ENCODE measurements around the gene TMEM201. TPM values are rescaled to one million over a fixed set of nuclear protein-coding genes. Genes with fewer than 3 reads are reported as not detected.

Gene TMEM201
- total RNA-seq, 3 donors from 2014 or later (not counting 1 experiment from before 2014, with no cell fraction given), result 7.3 to 10.2 (median 8.8) TPM

- 96% methylated on average over 14 of the region's 14 CpGs for WGBS (ENCODE audit: insufficient coverage)
- Mint-ChIP-seq H3K36me3 (no peaks in the 10 kb centered on the region), H3K27ac (no peak overlapping the region), H3K4me1 (no peaks in the 10 kb centered on the region), H3K27me3 (ENCODE audit: low read depth in 2 of 2) (no peaks in the 10 kb centered on the region), H3K9me3 (no peaks in the 10 kb centered on the region), H3K4me3 (no peak overlapping the region)
- ATAC-seq (no peak), DNase-seq (no peak)
- Histone ChIP-seq H3K27ac (ENCODE audit: low read length) (no peak overlapping the region), H3K4me3 (ENCODE audit: low read length) (no peak overlapping the region), H3K27me3 (ENCODE audit: control insufficient read depth, insufficient read depth, low read length) (no peaks in the 10 kb centered on the region), H3K36me3 (ENCODE audit: control insufficient read depth, insufficient read depth, low read length) (peaks cover 19% of the 10 kb centered on the region), H3K4me1 (ENCODE audit: control insufficient read depth, insufficient read depth, low read length) (no peaks in the 10 kb centered on the region), H3K9me3 (ENCODE audit: control insufficient read depth, insufficient read depth, low read length) (no peaks in the 10 kb centered on the region)
- no peak for TF ChIP-seq CTCF (IDR thresholded peaks at IDR 0.05)
- intact Hi-C loops (cut with micrococcal nuclease), result no loop called here
Observed at GRCh38 chr1:9603307-9603706, 14.6 kb downstream of the TMEM201 start.

GRCh38 chr1:9603766-9604753 lies 15.3 kb downstream of the TMEM201 start:
- 90% methylated on average over 41 of the region's 42 CpGs for WGBS (ENCODE audit: insufficient coverage)
- DNase-seq, result no peak

GRCh38 chr1:9604836-9605235 lies 16.1 kb downstream of the TMEM201 start:
- Histone ChIP-seq H3K9me3 (ENCODE audit: control insufficient read depth, insufficient read depth, low read length) (no peaks in the 10 kb centered on the region), H3K36me3 (ENCODE audit: control insufficient read depth, insufficient read depth, low read length) (peaks cover 22% of the 10 kb centered on the region), H3K27me3 (ENCODE audit: control insufficient read depth, insufficient read depth, low read length) (no peaks in the 10 kb centered on the region), H3K4me3 (ENCODE audit: low read length) (no peak overlapping the region), H3K4me1 (ENCODE audit: control insufficient read depth, insufficient read depth, low read length) (no peaks in the 10 kb centered on the region), H3K27ac (ENCODE audit: low read length) (no peak overlapping the region)
- intact Hi-C loops (cut with micrococcal nuclease), result no loop called here
- no peaks in the 10 kb centered on the region for H3K36me3 Mint-ChIP-seq
- H3K4me1 Mint-ChIP-seq, result no peaks in the 10 kb centered on the region
- no peak for TF ChIP-seq CTCF (IDR thresholded peaks at IDR 0.05)
- no peak for ATAC-seq
- no peak overlapping the region for H3K4me3 Mint-ChIP-seq
- H3K27ac Mint-ChIP-seq, result no peak overlapping the region
- H3K27me3 Mint-ChIP-seq (ENCODE audit: low read depth in 2 of 2), result no peaks in the 10 kb centered on the region
- no peak for DNase-seq
- 96% methylated on average over 15 of the region's 15 CpGs for WGBS (ENCODE audit: insufficient coverage)
- no peaks in the 10 kb centered on the region for H3K9me3 Mint-ChIP-seq

More at GRCh38 chr1:9603766-9604753, 15.3 kb downstream of the TMEM201 start:
- Histone ChIP-seq H3K36me3 (ENCODE audit: control insufficient read depth, insufficient read depth, low read length) (peaks cover 19% of the 10 kb centered on the region), H3K27me3 (ENCODE audit: control insufficient read depth, insufficient read depth, low read length) (no peaks in the 10 kb centered on the region), H3K4me1 (ENCODE audit: control insufficient read depth, insufficient read depth, low read length) (no peaks in the 10 kb centered on the region), H3K27ac (ENCODE audit: low read length) (no peak overlapping the region), H3K4me3 (ENCODE audit: low read length) (no peak overlapping the region), H3K9me3 (ENCODE audit: control insufficient read depth, insufficient read depth, low read length) (no peaks in the 10 kb centered on the region)
- no peak for TF ChIP-seq CTCF (IDR thresholded peaks at IDR 0.05)
- H3K4me1 Mint-ChIP-seq, result no peaks in the 10 kb centered on the region
- ATAC-seq, result no peak
- no peak overlapping the region for H3K4me3 Mint-ChIP-seq
- no peaks in the 10 kb centered on the region for H3K36me3 Mint-ChIP-seq
- no peak overlapping the region for H3K27ac Mint-ChIP-seq
- no peaks in the 10 kb centered on the region for H3K9me3 Mint-ChIP-seq
- intact Hi-C loops (cut with micrococcal nuclease), result no loop called here
- no peaks in the 10 kb centered on the region for H3K27me3 Mint-ChIP-seq (ENCODE audit: low read depth in 2 of 2)
